SK-N-SH treated with all-trans-retinoic acid at 6 μM for 48 hours (cell line): ENCODE data around the gene GNG2.

Experiments
- ATAC-seq: fragments of 200-7000 bp; cut with Tn5 transposase; 3 replicates; pipeline ENCODE4 v1.9.1; 2020; ENCODE audit warnings: mild to moderate bottlenecking, moderate library complexity
- ARNTL ChIP-seq: fragments of 450-650 bp; formaldehyde crosslinking; IDR thresholded peaks from 2 replicates; pipeline ENCODE4 v1.5.0; 2020; ENCODE audit warnings: low read depth, mild to moderate bottlenecking, moderate library complexity, borderline replicate concordance
- CSDC2 ChIP-seq: fragments of 250-450 bp; sonication (Bioruptor Pico); IDR thresholded peaks from 2 replicates; pipeline ENCODE4 v1.5.0; 2020; ENCODE audit warnings: mild to moderate bottlenecking, moderate library complexity
- CSRNP3 ChIP-seq: fragments of 250-450 bp; sonication (Bioruptor Pico); IDR thresholded peaks from 2 replicates; pipeline ENCODE4 v1.5.1; 2021; ENCODE audit warnings: mild to moderate bottlenecking, moderate library complexity
- ESRRG ChIP-seq: fragments of 250-450 bp; sonication (Bioruptor Pico); IDR thresholded peaks from 2 replicates; pipeline ENCODE4 v1.6.1; 2021; ENCODE audit warnings: mild to moderate bottlenecking
- GLIS3 ChIP-seq: fragments of 250-450 bp; sonication (Bioruptor Pico); IDR thresholded peaks from 2 replicates; pipeline ENCODE4 v1.5.0; 2020; ENCODE audit warnings: mild to moderate bottlenecking, moderate library complexity
- ISL1 ChIP-seq: fragments of 250-450 bp; sonication (Bioruptor Pico); IDR thresholded peaks from 2 replicates; pipeline ENCODE4 v2.1.2; 2022; ENCODE audit warnings: mild to moderate bottlenecking, moderate library complexity
- OSR1 ChIP-seq: fragments of 250-450 bp; sonication (Bioruptor Pico); IDR thresholded peaks from 2 replicates; pipeline ENCODE4 v1.8.0; 2022; ENCODE audit warnings: moderate library complexity, mild to moderate bottlenecking, inconsistent platforms
- PATZ1 ChIP-seq: fragments of 250-450 bp; sonication (Bioruptor Pico); IDR thresholded peaks from 2 replicates; pipeline ENCODE4 v1.8.0; 2020; ENCODE audit warnings: mild to moderate bottlenecking, moderate library complexity, borderline replicate concordance
- PPARA ChIP-seq: fragments of 250-450 bp; sonication (Bioruptor Pico); IDR thresholded peaks from 2 replicates; pipeline ENCODE4 v1.5.0; 2020; ENCODE audit warnings: mild to moderate bottlenecking, borderline replicate concordance
- RARB ChIP-seq: fragments of 250-450 bp; sonication (Bioruptor Pico); IDR thresholded peaks from 2 replicates; pipeline ENCODE4 v1.8.0; 2021; ENCODE audit warnings: mild to moderate bottlenecking, moderate library complexity
- SNAI2 ChIP-seq: fragments of 250-450 bp; sonication (Bioruptor Pico); IDR thresholded peaks from 2 replicates; pipeline ENCODE4 v1.5.0; 2020; ENCODE audit warnings: mild to moderate bottlenecking, moderate library complexity
- TOX ChIP-seq: fragments of 250-450 bp; sonication (Bioruptor Pico); IDR thresholded peaks from 2 replicates; pipeline ENCODE4 v1.8.0; 2021; ENCODE audit warnings: mild to moderate bottlenecking, moderate library complexity, borderline replicate concordance
- ZC3H10 ChIP-seq: fragments of 250-450 bp; sonication (Bioruptor Pico); IDR thresholded peaks from 2 replicates; pipeline ENCODE4 v1.5.1; 2021; ENCODE audit warnings: mild to moderate bottlenecking, moderate library complexity
- ZFP3 ChIP-seq: fragments of 250-450 bp; sonication (Bioruptor Pico); IDR thresholded peaks from 2 replicates; pipeline ENCODE4 v1.5.0; 2020; ENCODE audit warnings: mild to moderate bottlenecking, moderate library complexity
- ZFP30 ChIP-seq: fragments of 450-650 bp; formaldehyde crosslinking; IDR thresholded peaks from 2 replicates; pipeline ENCODE4 v1.5.0; 2022; ENCODE audit warnings: mild to moderate bottlenecking, moderate library complexity
- ZNF70 ChIP-seq: fragments of 450-650 bp; formaldehyde crosslinking; IDR thresholded peaks from 2 replicates; pipeline ENCODE4 v1.5.0; 2020; ENCODE audit warnings: mild to moderate bottlenecking, moderate library complexity
- ZNF8 ChIP-seq: fragments of 450-650 bp; formaldehyde crosslinking; IDR thresholded peaks from 2 replicates; pipeline ENCODE4 v1.5.0; 2020; ENCODE audit warnings: mild to moderate bottlenecking, moderate library complexity
- TF ChIP-seq, protein P1 (sequence below): fragments of 250-450 bp; sonication (Bioruptor Pico); IDR thresholded peaks from 2 replicates; pipeline ENCODE4 v1.5.1; 2020; ENCODE audit warnings: low read depth, mild to moderate bottlenecking, moderate library complexity
- TF ChIP-seq, protein P2 (sequence below): fragments of 250-450 bp; sonication (Bioruptor Pico); IDR thresholded peaks from 2 replicates; pipeline ENCODE4 v1.8.0; 2021; ENCODE audit warnings: low read depth, mild to moderate bottlenecking, moderate library complexity, borderline replicate concordance
- TF ChIP-seq, protein P3 (sequence below): fragments of 250-450 bp; sonication (Bioruptor Pico); IDR thresholded peaks from 2 replicates; pipeline ENCODE4 v1.5.0; 2020; ENCODE audit warnings: mild to moderate bottlenecking, moderate library complexity

Gene GNG2

DNA sequence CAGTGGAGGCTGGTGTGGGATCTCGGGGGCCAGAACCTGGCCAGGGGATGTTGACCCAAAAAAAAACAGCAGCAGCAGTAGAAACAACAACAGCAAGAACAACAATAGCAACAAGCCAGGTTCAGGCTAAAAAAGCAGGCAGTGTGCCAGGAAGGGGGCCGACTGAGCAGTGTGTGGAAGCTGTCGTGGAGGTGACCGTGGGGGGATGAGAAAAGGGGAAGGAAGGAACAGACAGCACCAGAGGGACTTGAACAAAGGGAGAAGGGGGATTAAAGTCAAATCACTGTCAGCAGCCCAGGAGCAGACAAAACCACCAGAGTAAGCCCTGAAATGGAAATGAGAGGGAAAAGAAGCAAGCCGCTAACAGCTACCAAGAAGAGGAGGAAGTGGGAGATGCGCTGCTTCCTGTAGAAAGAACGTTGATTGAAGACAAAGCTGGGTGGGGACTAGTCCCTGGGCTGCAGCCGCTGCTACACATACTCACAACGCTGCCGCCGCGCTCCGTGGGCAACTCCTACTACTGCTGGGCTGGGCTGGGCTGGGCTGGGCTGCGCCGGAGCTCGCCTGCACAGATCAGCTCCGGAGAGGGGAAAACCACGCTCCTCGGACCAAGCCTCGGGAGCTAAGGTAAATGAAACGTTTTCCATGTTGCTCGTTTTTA, at the start of gene GNG2:
Gene GNG2, plus strand, starts transcription at position 449 of the 661 bp plus-strand sequence. CDS start 90,067 bp downstream, outside the sequence.
- TF ChIP-seq GLIS3 (no peak), ZFP30 (CRISPR knock-in tag) (no peak), ZNF70 (CRISPR knock-in tag) (peak; percentile 77), ZFP3 (0 out of 2 replicates have a peak, but pooled peaks have one; percentile 33), ESRRG (CRISPR knock-in tag) (no peak)
- TF ChIP-seq, protein P1, sequence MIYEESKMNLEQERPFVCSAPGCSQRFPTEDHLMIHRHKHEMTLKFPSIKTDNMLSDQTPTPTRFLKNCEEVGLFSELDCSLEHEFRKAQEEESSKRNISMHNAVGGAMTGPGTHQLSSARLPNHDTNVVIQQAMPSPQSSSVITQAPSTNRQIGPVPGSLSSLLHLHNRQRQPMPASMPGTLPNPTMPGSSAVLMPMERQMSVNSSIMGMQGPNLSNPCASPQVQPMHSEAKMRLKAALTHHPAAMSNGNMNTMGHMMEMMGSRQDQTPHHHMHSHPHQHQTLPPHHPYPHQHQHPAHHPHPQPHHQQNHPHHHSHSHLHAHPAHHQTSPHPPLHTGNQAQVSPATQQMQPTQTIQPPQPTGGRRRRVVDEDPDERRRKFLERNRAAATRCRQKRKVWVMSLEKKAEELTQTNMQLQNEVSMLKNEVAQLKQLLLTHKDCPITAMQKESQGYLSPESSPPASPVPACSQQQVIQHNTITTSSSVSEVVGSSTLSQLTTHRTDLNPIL, result no peak
- TF ChIP-seq, protein P2, sequence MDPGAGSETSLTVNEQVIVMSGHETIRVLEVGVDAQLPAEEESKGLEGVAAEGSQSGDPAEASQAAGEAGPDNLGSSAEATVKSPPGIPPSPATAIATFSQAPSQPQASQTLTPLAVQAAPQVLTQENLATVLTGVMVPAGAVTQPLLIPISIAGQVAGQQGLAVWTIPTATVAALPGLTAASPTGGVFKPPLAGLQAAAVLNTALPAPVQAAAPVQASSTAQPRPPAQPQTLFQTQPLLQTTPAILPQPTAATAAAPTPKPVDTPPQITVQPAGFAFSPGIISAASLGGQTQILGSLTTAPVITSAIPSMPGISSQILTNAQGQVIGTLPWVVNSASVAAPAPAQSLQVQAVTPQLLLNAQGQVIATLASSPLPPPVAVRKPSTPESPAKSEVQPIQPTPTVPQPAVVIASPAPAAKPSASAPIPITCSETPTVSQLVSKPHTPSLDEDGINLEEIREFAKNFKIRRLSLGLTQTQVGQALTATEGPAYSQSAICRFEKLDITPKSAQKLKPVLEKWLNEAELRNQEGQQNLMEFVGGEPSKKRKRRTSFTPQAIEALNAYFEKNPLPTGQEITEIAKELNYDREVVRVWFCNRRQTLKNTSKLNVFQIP, result no peak
- TF ChIP-seq, protein P3, sequence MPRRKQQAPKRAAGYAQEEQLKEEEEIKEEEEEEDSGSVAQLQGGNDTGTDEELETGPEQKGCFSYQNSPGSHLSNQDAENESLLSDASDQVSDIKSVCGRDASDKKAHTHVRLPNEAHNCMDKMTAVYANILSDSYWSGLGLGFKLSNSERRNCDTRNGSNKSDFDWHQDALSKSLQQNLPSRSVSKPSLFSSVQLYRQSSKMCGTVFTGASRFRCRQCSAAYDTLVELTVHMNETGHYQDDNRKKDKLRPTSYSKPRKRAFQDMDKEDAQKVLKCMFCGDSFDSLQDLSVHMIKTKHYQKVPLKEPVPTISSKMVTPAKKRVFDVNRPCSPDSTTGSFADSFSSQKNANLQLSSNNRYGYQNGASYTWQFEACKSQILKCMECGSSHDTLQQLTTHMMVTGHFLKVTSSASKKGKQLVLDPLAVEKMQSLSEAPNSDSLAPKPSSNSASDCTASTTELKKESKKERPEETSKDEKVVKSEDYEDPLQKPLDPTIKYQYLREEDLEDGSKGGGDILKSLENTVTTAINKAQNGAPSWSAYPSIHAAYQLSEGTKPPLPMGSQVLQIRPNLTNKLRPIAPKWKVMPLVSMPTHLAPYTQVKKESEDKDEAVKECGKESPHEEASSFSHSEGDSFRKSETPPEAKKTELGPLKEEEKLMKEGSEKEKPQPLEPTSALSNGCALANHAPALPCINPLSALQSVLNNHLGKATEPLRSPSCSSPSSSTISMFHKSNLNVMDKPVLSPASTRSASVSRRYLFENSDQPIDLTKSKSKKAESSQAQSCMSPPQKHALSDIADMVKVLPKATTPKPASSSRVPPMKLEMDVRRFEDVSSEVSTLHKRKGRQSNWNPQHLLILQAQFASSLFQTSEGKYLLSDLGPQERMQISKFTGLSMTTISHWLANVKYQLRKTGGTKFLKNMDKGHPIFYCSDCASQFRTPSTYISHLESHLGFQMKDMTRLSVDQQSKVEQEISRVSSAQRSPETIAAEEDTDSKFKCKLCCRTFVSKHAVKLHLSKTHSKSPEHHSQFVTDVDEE (CRISPR knock-in tag), result peak; percentile 43; the same call in 1 of the 2 replicates
- peak; percentile 98 for ATAC-seq

GRCh38 chr14:51811706-51812105, 48.7 kb upstream of the GNG2 start:
- no peak for TF ChIP-seq CSRNP3 (CRISPR knock-in tag)
- TF ChIP-seq ZFP3, result no peak
- TF ChIP-seq PATZ1, result no peak
- TF ChIP-seq PPARA (CRISPR knock-in tag), result no peak
- TF ChIP-seq, protein P2, result no peak
- TF ChIP-seq ZNF8 (CRISPR knock-in tag), result no peak
- TF ChIP-seq ARNTL (CRISPR knock-in tag), result no peak
- TF ChIP-seq OSR1, result no peak
- TF ChIP-seq, all 23 proteins: peak for 0
- peak; percentile 59; the same call in 2 of the 3 replicates for ATAC-seq

GRCh38 chr14:51816031-51816430, 44.4 kb upstream of the GNG2 start:
- ATAC-seq, result no peak
- TF ChIP-seq CSDC2 (CRISPR knock-in tag) (no peak), ISL1 (CRISPR knock-in tag) (no peak), OSR1 (no peak), ZC3H10 (no peak), PATZ1 (no peak), ZFP30 (CRISPR knock-in tag) (no peak), SNAI2 (CRISPR knock-in tag) (no peak), TOX (CRISPR knock-in tag) (no peak), RARB (CRISPR knock-in tag) (no peak)
- TF ChIP-seq, protein P3 (CRISPR knock-in tag), result no peak
